ENCODE data around the gene CYP4F11.
"Not testable (repeated sequence)": the region's sequence is repeated elsewhere in the genome, so short reads cannot be mapped to it uniquely, and the experiment has no call there.

Gene CYP4F11

DNA sequence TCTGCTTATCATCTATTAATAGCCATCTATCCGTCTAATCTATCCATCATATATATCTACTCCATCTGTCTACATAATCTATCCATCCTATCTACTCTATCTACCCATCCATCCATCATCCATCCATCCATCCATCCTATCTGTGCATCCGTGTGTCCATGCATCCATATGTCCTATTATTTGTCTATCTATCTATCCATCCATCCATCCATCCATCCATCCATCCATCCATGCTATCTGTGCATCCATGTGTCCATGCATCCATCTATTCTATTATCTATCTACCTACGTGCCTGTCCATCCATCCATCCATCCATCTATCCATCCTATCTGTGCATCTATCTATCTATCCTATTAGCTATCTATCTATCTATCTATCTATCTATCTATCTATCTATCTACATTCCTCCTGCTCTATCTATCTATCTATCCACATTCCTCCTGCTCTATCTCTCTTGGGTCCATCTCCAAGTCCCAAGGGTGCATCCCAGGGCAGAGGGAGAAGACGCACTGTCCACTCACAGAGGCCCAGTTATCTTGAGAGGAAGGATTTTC is 38.4 kb downstream of the CYP4F11 start:
- no peaks in the 10 kb centered on the region for H3K4me1 ChIP-seq (ENCODE audit: control insufficient read depth, low read depth, low read length)
- peaks cover 68% of the 10 kb centered on the region for H3K9me3 ChIP-seq (ENCODE audit: control insufficient read depth, low read depth, low read length)
- no peak overlapping the region for H3K27ac ChIP-seq (ENCODE audit: low read length)
- H3K4me3 ChIP-seq (ENCODE audit: low read length), result no peak overlapping the region
- H3K36me3 ChIP-seq (ENCODE audit: control insufficient read depth, low read depth, low read length), result no peaks in the 10 kb centered on the region
- no peaks in the 10 kb centered on the region for H3K27me3 ChIP-seq (ENCODE audit: control insufficient read depth, insufficient read depth, low read length)
- H3K9ac ChIP-seq (ENCODE audit: low read length), result no peak overlapping the region

DNA sequence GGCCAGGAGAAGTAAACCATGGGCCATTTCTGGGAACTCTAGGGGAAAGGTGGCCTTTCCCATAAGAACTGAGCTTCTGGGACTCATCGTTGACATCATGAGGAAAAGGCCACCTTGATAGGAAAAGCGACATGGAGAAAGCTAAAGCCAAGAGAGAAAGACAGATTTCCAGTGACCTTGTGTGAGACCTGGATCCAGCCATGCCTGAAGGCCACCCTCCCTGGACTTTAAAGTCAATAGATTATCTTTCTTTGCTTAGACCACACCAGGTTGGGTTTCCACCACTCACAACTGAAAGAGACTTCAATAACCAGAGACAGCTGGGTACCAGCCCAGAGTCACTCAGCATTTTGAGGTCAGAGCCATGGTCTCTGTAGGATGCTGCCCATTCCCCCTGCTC is 40.0 kb downstream of the CYP4F11 start:
- no peaks in the 10 kb centered on the region for H3K4me1 ChIP-seq (ENCODE audit: control insufficient read depth, low read depth, low read length)
- no peak overlapping the region for H3K27ac ChIP-seq (ENCODE audit: low read length)
- H3K27me3 ChIP-seq (ENCODE audit: control insufficient read depth, insufficient read depth, low read length), result no peaks in the 10 kb centered on the region
- H3K4me3 ChIP-seq (ENCODE audit: low read length), result no peak overlapping the region
- H3K36me3 ChIP-seq (ENCODE audit: control insufficient read depth, low read depth, low read length), result no peaks in the 10 kb centered on the region
- no peak overlapping the region for H3K9ac ChIP-seq (ENCODE audit: low read length)
- H3K9me3 ChIP-seq (ENCODE audit: control insufficient read depth, low read depth, low read length), result peaks cover 78% of the 10 kb centered on the region

DNA sequence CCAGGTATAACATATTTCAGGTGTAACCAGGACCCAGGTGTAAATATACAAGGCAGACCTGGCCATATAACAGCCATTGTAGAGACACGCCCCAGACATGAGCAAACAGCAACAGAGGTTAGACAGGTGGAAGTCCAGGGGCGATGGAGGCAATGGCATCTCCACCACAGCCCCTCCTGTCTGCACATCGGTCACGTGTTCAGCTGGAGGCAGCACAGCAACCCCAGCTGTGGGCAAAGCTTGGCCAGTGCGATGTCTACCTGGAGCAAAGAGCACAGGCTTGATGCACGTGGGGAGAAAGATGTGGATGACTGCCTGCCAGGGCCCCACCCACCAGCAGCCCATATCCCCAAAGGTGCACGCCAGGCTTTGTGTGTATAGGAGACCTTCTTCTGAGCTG is 40.9 kb downstream of the CYP4F11 start:
- H3K4me1 ChIP-seq (ENCODE audit: control insufficient read depth, low read depth, low read length), result no peaks in the 10 kb centered on the region
- no peaks in the 10 kb centered on the region for H3K27me3 ChIP-seq (ENCODE audit: control insufficient read depth, insufficient read depth, low read length)
- peaks cover 78% of the 10 kb centered on the region for H3K9me3 ChIP-seq (ENCODE audit: control insufficient read depth, low read depth, low read length)
- H3K27ac ChIP-seq (ENCODE audit: low read length), result no peak overlapping the region
- no peak overlapping the region for H3K9ac ChIP-seq (ENCODE audit: low read length)
- no peaks in the 10 kb centered on the region for H3K36me3 ChIP-seq (ENCODE audit: control insufficient read depth, low read depth, low read length)
- H3K4me3 ChIP-seq (ENCODE audit: low read length), result no peak overlapping the region

DNA sequence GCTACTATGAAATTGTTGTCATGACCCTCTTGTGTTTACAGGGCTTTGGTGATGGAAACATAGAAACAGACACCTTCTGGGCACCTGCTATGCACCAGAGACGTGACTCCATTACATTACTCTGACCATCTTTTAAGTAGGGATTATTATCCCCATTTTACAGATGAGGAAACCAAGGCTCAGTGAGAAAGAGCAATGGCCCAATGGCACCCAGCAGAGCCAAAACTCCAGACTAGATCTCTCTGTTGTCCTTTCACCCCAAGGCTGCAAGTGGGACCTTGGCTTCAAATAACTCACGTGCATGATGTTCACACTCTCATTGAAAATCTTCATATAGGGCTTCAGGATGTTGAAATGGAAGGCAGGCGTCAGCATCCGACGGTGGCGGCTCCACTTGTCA is 42.3 kb downstream of the CYP4F11 start:
- Histone ChIP-seq H3K27me3 (ENCODE audit: control insufficient read depth, insufficient read depth, low read length) (no peaks in the 10 kb centered on the region), H3K9ac (ENCODE audit: low read length) (no peak overlapping the region), H3K36me3 (ENCODE audit: control insufficient read depth, low read depth, low read length) (no peaks in the 10 kb centered on the region), H3K4me3 (ENCODE audit: low read length) (no peak overlapping the region), H3K9me3 (ENCODE audit: control insufficient read depth, low read depth, low read length) (peaks cover 80% of the 10 kb centered on the region), H3K27ac (ENCODE audit: low read length) (no peak overlapping the region), H3K4me1 (ENCODE audit: control insufficient read depth, low read depth, low read length) (no peaks in the 10 kb centered on the region)

DNA sequence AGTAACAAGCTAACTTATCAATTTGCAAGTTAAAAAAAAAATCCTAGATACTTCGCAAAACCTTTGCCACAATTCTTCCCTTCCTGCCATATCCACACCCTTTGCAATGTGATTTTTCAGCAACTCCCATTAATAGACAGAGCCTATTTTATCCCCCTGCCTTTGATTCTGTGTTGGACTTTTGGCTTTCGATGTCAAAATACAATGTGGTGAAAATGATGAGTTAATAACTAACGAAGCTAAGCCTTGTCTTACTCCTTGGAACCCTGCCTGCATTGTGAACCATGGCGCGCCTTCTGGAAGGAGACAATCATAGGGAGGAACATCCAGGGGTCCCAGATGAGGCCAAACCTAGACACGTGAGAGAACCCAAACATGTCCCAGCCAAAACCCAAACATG is 42.9 kb downstream of the CYP4F11 start:
- H3K9me3 ChIP-seq (ENCODE audit: control insufficient read depth, low read depth, low read length), result peaks cover 80% of the 10 kb centered on the region
- H3K9ac ChIP-seq (ENCODE audit: low read length), result no peak overlapping the region
- H3K4me1 ChIP-seq (ENCODE audit: control insufficient read depth, low read depth, low read length), result no peaks in the 10 kb centered on the region
- H3K36me3 ChIP-seq (ENCODE audit: control insufficient read depth, low read depth, low read length), result no peaks in the 10 kb centered on the region
- H3K4me3 ChIP-seq (ENCODE audit: low read length), result no peak overlapping the region
- H3K27ac ChIP-seq (ENCODE audit: low read length), result no peak overlapping the region
- H3K27me3 ChIP-seq (ENCODE audit: control insufficient read depth, insufficient read depth, low read length), result no peaks in the 10 kb centered on the region

DNA sequence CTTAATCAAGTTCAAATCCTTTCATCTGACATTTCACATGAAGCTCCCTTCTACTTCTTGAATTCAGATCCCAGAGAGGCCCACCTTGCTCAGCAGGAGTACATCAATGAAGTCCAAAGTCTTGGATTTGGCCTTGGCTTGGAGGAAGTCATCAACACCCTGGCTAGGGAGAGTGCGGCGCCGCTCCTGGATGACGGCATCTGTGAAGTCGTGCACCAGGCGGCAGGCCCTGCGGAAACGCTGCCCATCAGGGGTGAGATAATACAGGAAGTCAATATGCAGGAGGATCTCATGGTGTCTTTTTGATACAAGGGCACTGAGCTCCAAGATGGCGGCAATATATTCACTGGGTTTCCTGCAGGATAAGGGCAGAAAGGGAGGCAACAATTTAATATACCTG is 45.0 kb downstream of the CYP4F11 start:
- peaks cover 73% of the 10 kb centered on the region for H3K9me3 ChIP-seq (ENCODE audit: control insufficient read depth, low read depth, low read length)
- H3K9ac ChIP-seq (ENCODE audit: low read length); H3K27me3 ChIP-seq (ENCODE audit: control insufficient read depth, insufficient read depth, low read length); H3K4me3 ChIP-seq (ENCODE audit: low read length); H3K27ac ChIP-seq (ENCODE audit: low read length); H3K4me1 ChIP-seq (ENCODE audit: control insufficient read depth, low read depth, low read length); H3K36me3 ChIP-seq (ENCODE audit: control insufficient read depth, low read depth, low read length): not testable (repeated sequence)

DNA sequence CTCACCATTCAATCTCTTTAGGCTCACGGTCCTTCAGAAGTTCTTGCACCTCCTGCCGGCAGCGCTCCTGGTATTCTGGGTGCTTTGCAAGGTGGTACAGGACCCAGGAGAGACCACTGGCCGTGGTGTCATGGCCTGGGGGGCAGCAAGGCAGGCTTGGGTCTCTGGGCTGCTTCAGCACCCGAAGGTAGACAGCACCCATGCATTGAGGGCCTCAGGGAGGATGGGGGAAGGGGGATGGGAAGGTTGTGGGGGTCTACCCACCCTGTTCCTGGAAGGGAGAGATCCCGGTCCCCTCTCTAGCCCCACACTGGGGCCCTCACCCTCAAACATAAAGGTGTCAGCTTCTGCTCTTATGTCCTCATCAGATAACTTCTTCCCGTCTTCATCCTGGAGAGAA is 48.4 kb downstream of the CYP4F11 start:
- Histone ChIP-seq H3K4me1 (ENCODE audit: control insufficient read depth, low read depth, low read length) (no peaks in the 10 kb centered on the region), H3K4me3 (ENCODE audit: low read length) (no peak overlapping the region), H3K9ac (ENCODE audit: low read length) (no peak overlapping the region), H3K36me3 (ENCODE audit: control insufficient read depth, low read depth, low read length) (no peaks in the 10 kb centered on the region), H3K9me3 (ENCODE audit: control insufficient read depth, low read depth, low read length) (peaks cover 54% of the 10 kb centered on the region), H3K27ac (ENCODE audit: low read length) (no peak overlapping the region), H3K27me3 (ENCODE audit: control insufficient read depth, insufficient read depth, low read length) (no peaks in the 10 kb centered on the region)

DNA sequence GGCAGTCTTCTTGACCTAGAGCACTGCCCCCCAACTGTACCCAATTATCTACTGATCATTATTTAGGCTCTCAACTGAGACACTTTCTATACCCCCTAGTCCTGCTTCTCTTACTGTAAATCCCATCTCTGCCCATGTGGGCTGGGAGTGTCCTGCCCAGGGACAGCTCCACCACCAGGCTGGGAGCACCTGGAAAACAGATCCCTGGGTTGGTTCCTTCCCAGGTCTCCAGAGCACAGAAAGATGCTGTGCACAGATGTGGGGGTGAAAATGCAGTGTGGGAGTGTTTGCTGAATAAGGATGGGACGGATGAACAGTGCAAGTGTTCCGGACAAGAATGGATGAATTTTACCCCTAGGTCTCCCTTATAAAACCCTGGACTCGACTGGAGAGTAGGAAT is 49.2 kb downstream of the CYP4F11 start:
- Histone ChIP-seq H3K36me3 (ENCODE audit: control insufficient read depth, low read depth, low read length) (no peaks in the 10 kb centered on the region), H3K27me3 (ENCODE audit: control insufficient read depth, insufficient read depth, low read length) (no peaks in the 10 kb centered on the region), H3K4me3 (ENCODE audit: low read length) (no peak overlapping the region), H3K4me1 (ENCODE audit: control insufficient read depth, low read depth, low read length) (no peaks in the 10 kb centered on the region), H3K9me3 (ENCODE audit: control insufficient read depth, low read depth, low read length) (peaks cover 49% of the 10 kb centered on the region), H3K9ac (ENCODE audit: low read length) (no peak overlapping the region), H3K27ac (ENCODE audit: low read length) (no peak overlapping the region)

DNA sequence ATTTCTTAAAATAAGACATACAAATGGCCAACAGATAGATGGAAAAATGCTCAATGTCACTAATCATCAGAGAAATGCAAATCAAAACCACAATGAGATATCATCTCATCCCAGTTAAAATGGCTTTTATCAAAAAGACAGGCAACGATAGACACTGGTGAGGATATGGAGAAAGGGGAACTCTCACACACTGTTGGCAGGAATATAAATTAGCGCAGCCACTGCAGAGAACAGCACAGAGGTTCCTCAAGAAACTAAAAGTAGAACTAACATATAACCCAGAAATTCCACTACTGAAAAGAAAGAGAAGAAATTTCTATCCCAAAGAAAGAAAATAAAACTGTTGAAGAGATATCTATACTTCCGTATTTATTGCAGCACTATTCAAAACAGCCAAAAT is 51.0 kb downstream of the CYP4F11 start:
- H3K4me1 ChIP-seq (ENCODE audit: control insufficient read depth, low read depth, low read length); H3K4me3 ChIP-seq (ENCODE audit: low read length); H3K27me3 ChIP-seq (ENCODE audit: control insufficient read depth, insufficient read depth, low read length); H3K27ac ChIP-seq (ENCODE audit: low read length); H3K36me3 ChIP-seq (ENCODE audit: control insufficient read depth, low read depth, low read length); H3K9ac ChIP-seq (ENCODE audit: low read length): not testable (repeated sequence)
- H3K9me3 ChIP-seq (ENCODE audit: control insufficient read depth, low read depth, low read length), result peaks cover 38% of the 10 kb centered on the region

DNA sequence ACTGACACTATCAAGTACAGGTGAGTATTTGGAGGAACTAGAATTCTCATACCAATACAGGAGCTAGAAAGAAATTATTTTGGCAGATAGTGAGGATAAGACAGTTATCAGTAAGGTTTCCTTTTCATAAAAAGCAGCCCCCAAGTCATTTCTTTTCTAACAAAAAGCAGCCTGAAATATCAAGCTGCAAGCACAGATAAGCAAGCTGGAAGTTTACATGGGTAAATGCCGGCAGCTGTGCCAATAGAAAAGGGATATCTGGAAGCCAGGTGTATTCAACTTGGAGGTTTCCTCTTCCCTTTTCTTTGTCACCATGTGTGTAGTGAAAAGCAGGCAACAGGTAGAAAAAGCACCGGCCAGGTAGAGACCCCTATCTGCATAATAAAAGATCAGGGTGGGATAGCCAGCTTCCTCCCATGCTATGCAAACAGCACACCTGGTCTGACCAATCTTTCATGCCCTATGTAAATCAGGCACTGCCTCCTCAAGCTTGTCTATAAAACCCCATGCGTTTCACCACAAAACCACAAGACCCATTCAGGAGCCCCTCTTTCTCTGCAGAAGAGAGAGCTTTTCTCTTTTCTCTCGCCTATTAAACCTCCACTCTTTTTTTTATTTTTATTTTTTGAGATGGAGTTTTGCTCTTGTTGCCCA is 59.4 kb downstream of the CYP4F11 start:
- Histone ChIP-seq H3K9ac (ENCODE audit: low read length) (no peak overlapping the region), H3K36me3 (ENCODE audit: control insufficient read depth, low read depth, low read length) (no peaks in the 10 kb centered on the region), H3K4me1 (ENCODE audit: control insufficient read depth, low read depth, low read length) (no peaks in the 10 kb centered on the region), H3K4me3 (ENCODE audit: low read length) (no peak overlapping the region), H3K9me3 (ENCODE audit: control insufficient read depth, low read depth, low read length) (peaks cover 41% of the 10 kb centered on the region), H3K27me3 (ENCODE audit: control insufficient read depth, insufficient read depth, low read length) (no peaks in the 10 kb centered on the region), H3K27ac (ENCODE audit: low read length) (no peak overlapping the region)

DNA sequence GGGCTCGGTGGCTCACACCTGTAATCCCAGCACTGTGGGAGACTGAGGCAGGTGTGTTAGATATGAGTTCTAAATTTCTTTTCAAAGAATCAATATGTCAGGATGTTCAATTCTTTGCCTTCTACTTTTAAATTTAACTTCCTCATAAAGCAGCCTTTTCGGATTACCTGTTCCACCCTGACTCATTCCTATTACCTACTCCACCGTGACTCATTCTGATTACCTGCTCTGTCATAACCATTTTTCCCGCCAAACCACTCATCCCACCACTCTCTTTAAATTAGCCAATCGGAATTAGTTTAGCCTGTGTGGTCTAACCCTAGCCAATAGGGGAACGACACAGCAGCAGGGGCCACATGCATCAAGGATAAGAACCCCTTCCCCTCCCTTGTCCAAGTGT is 60.6 kb downstream of the CYP4F11 start:
- H3K4me3 ChIP-seq (ENCODE audit: low read length); H3K27me3 ChIP-seq (ENCODE audit: control insufficient read depth, insufficient read depth, low read length); H3K27ac ChIP-seq (ENCODE audit: low read length); H3K9ac ChIP-seq (ENCODE audit: low read length); H3K36me3 ChIP-seq (ENCODE audit: control insufficient read depth, low read depth, low read length); H3K4me1 ChIP-seq (ENCODE audit: control insufficient read depth, low read depth, low read length): not testable (repeated sequence)
- H3K9me3 ChIP-seq (ENCODE audit: control insufficient read depth, low read depth, low read length), result peaks cover 47% of the 10 kb centered on the region

DNA sequence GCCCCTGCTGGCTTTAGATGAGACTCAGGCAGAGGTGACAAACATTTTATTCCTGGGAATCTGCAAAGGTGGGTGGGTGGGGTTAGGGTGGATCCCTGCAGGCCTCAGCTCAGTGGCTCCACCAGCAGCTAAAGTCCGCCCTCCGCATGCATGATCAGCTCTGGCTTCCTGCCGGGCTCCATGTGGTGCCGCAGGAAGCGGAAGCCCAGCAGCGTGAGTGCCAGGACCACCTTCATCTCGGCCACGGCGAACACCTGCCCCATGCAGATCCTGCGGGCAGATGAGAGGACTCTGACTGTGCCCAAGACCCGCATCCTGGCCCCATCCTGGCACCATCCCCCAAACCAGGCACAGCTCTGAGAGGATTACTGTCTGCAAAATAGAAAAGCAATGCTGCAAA is 62.8 kb downstream of the CYP4F11 start:
- H3K4me3 ChIP-seq (ENCODE audit: low read length), result no peak overlapping the region
- H3K36me3 ChIP-seq (ENCODE audit: control insufficient read depth, low read depth, low read length), result no peaks in the 10 kb centered on the region
- H3K4me1 ChIP-seq (ENCODE audit: control insufficient read depth, low read depth, low read length), result no peaks in the 10 kb centered on the region
- H3K9ac ChIP-seq (ENCODE audit: low read length), result no peak overlapping the region
- no peaks in the 10 kb centered on the region for H3K27me3 ChIP-seq (ENCODE audit: control insufficient read depth, insufficient read depth, low read length)
- no peak overlapping the region for H3K27ac ChIP-seq (ENCODE audit: low read length)
- H3K9me3 ChIP-seq (ENCODE audit: control insufficient read depth, low read depth, low read length), result peaks cover 42% of the 10 kb centered on the region

All from iPS-18a (cell line).